WERI-Rb-1 (cell line): Measurements from ENCODE around the gene SLC32A1.
A peak's percentile ranks its signal among the peaks of the same experiment; 100 is the strongest.

ENCODE experiments used
- DNase-seq: peaks from one replicate; pipeline ENCODE4 v3.0.0-alpha.2; 2020
- H3K27ac ChIP-seq: fragments of 250-450 bp; sonication (Bioruptor Pico); 2 replicates; pipeline ENCODE4 v1.5.1; 2020; ENCODE audit warnings: mild to moderate bottlenecking, moderate library complexity
- H3K27me3 ChIP-seq: fragments of 250-450 bp; sonication (Bioruptor Pico); 2 replicates; pipeline ENCODE4 v1.5.1; 2021; ENCODE audit warnings: mild to moderate bottlenecking, low read depth, moderate library complexity; ENCODE audit not compliant: insufficient read depth, severe bottlenecking
- H3K36me3 ChIP-seq: fragments of 250-450 bp; sonication (Bioruptor Pico); 2 replicates; pipeline ENCODE4 v1.5.1; 2020; ENCODE audit warnings: mild to moderate bottlenecking, moderate library complexity
- H3K4me3 ChIP-seq: 2 replicates; pipeline ENCODE4 v1.5.1; 2011; ENCODE audit warnings: low read depth, mild to moderate bottlenecking, control low read depth, low read length
- H3K9me3 ChIP-seq: fragments of 250-450 bp; sonication (Bioruptor Pico); 2 replicates; pipeline ENCODE4 v1.5.1; 2021; ENCODE audit warnings: mild to moderate bottlenecking, moderate library complexity; ENCODE audit not compliant: severe bottlenecking
- CTCF ChIP-seq: IDR thresholded peaks from 2 replicates; pipeline ENCODE4 v1.5.1; 2011; ENCODE audit warnings: low read depth, mild to moderate bottlenecking, control low read depth, inconsistent platforms, low read length

SLC32A1 gene

GRCh38 chr20:38737887-38738286, 13.6 kb downstream of the SLC32A1 start:
- DNase-seq = no peak
- no peak for TF ChIP-seq CTCF
- no peak overlapping the region for H3K4me3 ChIP-seq
- H3K9me3 ChIP-seq = no peaks in the 10 kb centered on the region
- peaks cover 46% of the 10 kb centered on the region for H3K27me3 ChIP-seq
- no peak overlapping the region for H3K27ac ChIP-seq
- no peaks in the 10 kb centered on the region for H3K36me3 ChIP-seq

GRCh38 chr20:38745757-38746156, 21.5 kb downstream of the SLC32A1 start:
- Histone ChIP-seq H3K9me3 (no peaks in the 10 kb centered on the region), H3K36me3 (peaks cover 9% of the 10 kb centered on the region), H3K27ac (no peak overlapping the region), H3K27me3 (peaks cover 10% of the 10 kb centered on the region), H3K4me3 (no peak overlapping the region)
- DNase-seq = no peak
- TF ChIP-seq CTCF = no peak

- no peaks in the 10 kb centered on the region for H3K27me3 ChIP-seq
- peak overlapping the region; percentile 41 for H3K4me3 ChIP-seq
- DNase-seq = peak; percentile 16
- no peaks in the 10 kb centered on the region for H3K9me3 ChIP-seq
- H3K27ac ChIP-seq = no peak overlapping the region
- no peak for TF ChIP-seq CTCF
- peaks cover 20% of the 10 kb centered on the region for H3K36me3 ChIP-seq
These were observed 23.3 kb downstream of the SLC32A1 start for GRCh38 chr20:38747495-38748096.

GRCh38 chr20:38748097-38748860, 24.0 kb downstream of the SLC32A1 start, which contains the start of gene ACTR5:
Gene ACTR5, plus strand, starts transcription at chr20:38748460. Its CDS starts 19 bp downstream, at chr20:38748479.
- H3K9me3 ChIP-seq = no peaks in the 10 kb centered on the region
- peaks cover 20% of the 10 kb centered on the region for H3K36me3 ChIP-seq
- no peak for TF ChIP-seq CTCF
- peak within 1 kb of the TSS; percentile 74 for H3K27ac ChIP-seq
- H3K4me3 ChIP-seq = peak within 1 kb of the TSS; percentile 73
- H3K27me3 ChIP-seq = no peaks in the 10 kb centered on the region
- DNase-seq = peak; percentile 92

- Histone ChIP-seq H3K27me3 (no peaks in the 10 kb centered on the region), H3K9me3 (no peaks in the 10 kb centered on the region), H3K4me3 (peak overlapping the region; percentile 73), H3K36me3 (peaks cover 20% of the 10 kb centered on the region), H3K27ac (peak overlapping the region; percentile 74)
- no peak for TF ChIP-seq CTCF
- DNase-seq = peak; percentile 58
These were observed 24.5 kb downstream of the SLC32A1 start for GRCh38 chr20:38748861-38749149.
